ENCODE measurements around the gene GDNF.

The GDNF gene

GRCh38 chr5:37844009-37844408 lies 4.2 kb upstream of the GDNF start:
- no peak for DNase-seq

- no peak for DNase-seq
Observed at GRCh38 chr5:37842048-37842447, 2.2 kb upstream of the GDNF start.

GRCh38 chr5:37841203-37841602 lies 1.4 kb upstream of the GDNF start:
- DNase-seq = no peak

GRCh38 chr5:37840053-37841034 lies 503 bp upstream of the GDNF start:
- DNase-seq = no peak

GRCh38 chr5:37838933-37839341 lies 904 bp downstream of the GDNF start:
- no peak for DNase-seq

- no peak for DNase-seq
Observed at GRCh38 chr5:37838152-37838932, 1.5 kb downstream of the GDNF start.

- no peak for DNase-seq
Observed at GRCh38 chr5:37837414-37838032, 2.3 kb downstream of the GDNF start.

- no peak for DNase-seq
Observed at GRCh38 chr5:37836592-37837413, 3.0 kb downstream of the GDNF start.

GRCh38 chr5:37836235-37836591 lies 3.6 kb downstream of the GDNF start:
- no peak for DNase-seq

GRCh38 chr5:37835380-37835973 lies 4.4 kb downstream of the GDNF start:
- no peak for DNase-seq

GRCh38 chr5:37834542-37835379 lies 5.1 kb downstream of the GDNF start:
- no peak for DNase-seq

- no peak for DNase-seq
Observed at GRCh38 chr5:37833990-37834389, 5.9 kb downstream of the GDNF start.

- no peak for DNase-seq
Observed at GRCh38 chr5:37831821-37832534, 7.9 kb downstream of the GDNF start.

GRCh38 chr5:37830348-37830747 lies 9.5 kb downstream of the GDNF start:
- DNase-seq = no peak

- peak; percentile 96 for DNase-seq
Observed at GRCh38 chr5:37825334-37825915, 14.4 kb downstream of the GDNF start.

- no peak for DNase-seq
Observed at GRCh38 chr5:37823433-37824152, 16.2 kb downstream of the GDNF start.

- no peak for DNase-seq
Observed at GRCh38 chr5:37816883-37817282, 23.0 kb downstream of the GDNF start.

- no peak for DNase-seq
Observed at GRCh38 chr5:37816331-37816730, 23.5 kb downstream of the GDNF start.

GRCh38 chr5:37815913-37816312 lies 23.9 kb downstream of the GDNF start:
- DNase-seq = no peak

All from NCI-H1417 treated with DMSO at 0.1 percent for 48 hours (cell line).